Measurements from ENCODE around the gene ARHGEF28.

DNA sequence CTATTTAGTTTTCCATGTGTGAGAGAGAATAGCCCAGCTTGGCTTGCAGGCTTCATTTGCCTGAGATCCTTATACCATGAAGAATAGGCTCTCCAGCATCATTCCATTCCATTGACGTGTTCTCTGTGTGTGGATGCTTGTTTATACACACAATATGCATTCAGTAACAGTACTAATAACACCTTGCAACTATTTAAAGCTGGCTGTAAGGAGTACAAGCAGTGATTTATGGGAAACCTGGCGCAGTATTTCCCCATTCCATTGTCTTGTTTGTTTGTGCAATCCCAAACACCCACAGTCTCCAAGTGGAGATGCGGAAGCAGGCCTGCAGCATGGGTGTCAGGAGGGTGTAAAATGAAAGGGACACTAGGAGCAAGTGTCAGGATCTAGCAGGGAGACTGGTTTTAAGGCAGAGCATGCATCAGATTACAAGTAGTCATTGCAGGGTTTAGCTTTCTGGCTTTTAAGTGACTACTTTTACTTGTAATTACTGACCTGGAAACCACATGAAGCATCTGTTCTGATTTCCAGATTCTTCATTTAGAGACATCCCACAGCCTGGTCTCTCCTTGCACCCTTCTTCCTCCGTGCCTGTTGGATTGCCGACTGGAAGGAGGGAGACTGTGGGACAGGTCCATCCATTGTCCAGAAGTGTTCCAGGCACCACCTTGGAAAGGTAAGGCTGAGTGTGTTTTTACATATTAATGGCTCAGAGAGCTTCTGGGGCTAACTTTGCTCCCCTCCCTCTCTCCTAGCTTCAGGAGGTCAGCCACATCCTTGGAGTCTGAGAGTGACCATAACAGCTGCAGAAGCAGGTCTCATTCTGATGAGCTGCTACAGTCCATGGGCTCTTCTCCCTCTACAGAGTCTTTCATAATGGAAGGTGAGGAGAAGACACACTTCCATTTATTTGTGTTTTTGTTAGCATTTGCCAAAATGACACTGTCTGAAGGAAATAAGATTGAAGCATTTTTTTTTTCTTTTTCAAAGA, 241.6 kb downstream of the ARHGEF28 start:
- TF ChIP-seq, protein P1, sequence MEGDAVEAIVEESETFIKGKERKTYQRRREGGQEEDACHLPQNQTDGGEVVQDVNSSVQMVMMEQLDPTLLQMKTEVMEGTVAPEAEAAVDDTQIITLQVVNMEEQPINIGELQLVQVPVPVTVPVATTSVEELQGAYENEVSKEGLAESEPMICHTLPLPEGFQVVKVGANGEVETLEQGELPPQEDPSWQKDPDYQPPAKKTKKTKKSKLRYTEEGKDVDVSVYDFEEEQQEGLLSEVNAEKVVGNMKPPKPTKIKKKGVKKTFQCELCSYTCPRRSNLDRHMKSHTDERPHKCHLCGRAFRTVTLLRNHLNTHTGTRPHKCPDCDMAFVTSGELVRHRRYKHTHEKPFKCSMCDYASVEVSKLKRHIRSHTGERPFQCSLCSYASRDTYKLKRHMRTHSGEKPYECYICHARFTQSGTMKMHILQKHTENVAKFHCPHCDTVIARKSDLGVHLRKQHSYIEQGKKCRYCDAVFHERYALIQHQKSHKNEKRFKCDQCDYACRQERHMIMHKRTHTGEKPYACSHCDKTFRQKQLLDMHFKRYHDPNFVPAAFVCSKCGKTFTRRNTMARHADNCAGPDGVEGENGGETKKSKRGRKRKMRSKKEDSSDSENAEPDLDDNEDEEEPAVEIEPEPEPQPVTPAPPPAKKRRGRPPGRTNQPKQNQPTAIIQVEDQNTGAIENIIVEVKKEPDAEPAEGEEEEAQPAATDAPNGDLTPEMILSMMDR (IDR thresholded peaks at IDR 0.05 in 2 of 3, conservative IDR thresholded peaks at IDR 0.05 in 1 of 3; ENCODE audit: control insufficient read depth in 2 of 3, extremely low read depth in 1 of 3, insufficient read depth in 1 of 3, low read depth in 3 of 3, low read length in 3 of 3): no peak
- TF ChIP-seq SRF (IDR thresholded peaks at IDR 0.05; ENCODE audit: low read depth in 2 of 2, low read length in 2 of 2): no peak
- no peak for TF ChIP-seq SUZ12 (IDR thresholded peaks at IDR 0.05; ENCODE audit: unreplicated experiment)
- no peak for TF ChIP-seq RAD21 (IDR thresholded peaks at IDR 0.05; ENCODE audit: insufficient read depth, low read depth, low read length)
- no peak for TF ChIP-seq TCF3 (IDR thresholded peaks at IDR 0.05; ENCODE audit: borderline replicate concordance, insufficient read depth, low read depth, low read length)
- no peak for TF ChIP-seq ELK1 (IDR thresholded peaks at IDR 0.05; ENCODE audit: low read depth, low read length)
- no peak for TF ChIP-seq NFYA (IDR thresholded peaks at IDR 0.05; ENCODE audit: borderline replicate concordance, low read depth, low read length)
- TF ChIP-seq GABPA (IDR thresholded peaks at IDR 0.05; ENCODE audit: low read depth): no peak
- no peak for TF ChIP-seq RAD51 (IDR thresholded peaks at IDR 0.05)
- TF ChIP-seq JUNB (IDR thresholded peaks at IDR 0.05): no peak
- no peak for TF ChIP-seq YY1 (IDR thresholded peaks at IDR 0.05; ENCODE audit: low read depth, low read length)
- no peak for TF ChIP-seq SPI1 (IDR thresholded peaks at IDR 0.05; ENCODE audit: borderline replicate concordance, insufficient read depth, low read depth, low read length)
- no peak for TF ChIP-seq IRF4 (IDR thresholded peaks at IDR 0.05; ENCODE audit: low read depth, low read length)

Data from GM12878 (cell line).